ENCODE results near the gene ZSCAN9. TPM values are rescaled to one million over a fixed set of nuclear protein-coding genes. Genes with fewer than 3 reads are reported as not detected.

The ZSCAN9 gene
- total and polyA plus RNA-seq, 8 donors, result 10.6 to 39.8 (median 36.1) TPM

DNA sequence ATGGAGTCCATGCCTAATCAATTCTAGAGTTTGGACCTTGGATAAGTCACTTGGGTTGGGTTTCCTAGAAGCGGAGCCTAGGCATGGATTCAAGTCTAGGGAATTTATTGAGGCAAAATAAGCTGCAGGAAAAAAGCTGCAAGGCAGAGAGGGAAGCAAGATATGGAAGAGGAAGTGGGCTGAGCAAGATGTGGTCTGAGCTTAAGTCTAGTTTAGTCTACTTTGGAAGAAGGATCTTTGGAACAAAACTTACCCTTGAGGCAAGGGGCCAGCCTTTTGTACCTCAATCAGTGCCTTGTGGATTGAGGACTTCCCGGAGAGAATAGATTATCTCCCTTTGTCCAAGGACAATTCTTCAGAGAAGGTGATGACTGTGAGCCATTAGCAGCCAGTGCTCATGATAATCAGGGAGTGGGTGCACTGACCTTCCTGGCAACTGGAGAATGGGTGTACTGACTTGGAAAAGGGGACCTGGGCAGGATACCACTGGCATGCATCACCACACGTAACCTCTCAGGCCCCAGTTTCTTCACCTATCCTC, 10.9 kb downstream of the ZSCAN9 start:
- Histone ChIP-seq H3K27ac (no peak overlapping the region), H3K4me3 (no peak overlapping the region), H3K27me3 (no peaks in the 10 kb centered on the region), H3K4me1 (no peaks in the 10 kb centered on the region), H3K9me3 (no peaks in the 10 kb centered on the region), H3K36me3 (peaks cover 0 to 45% of the 10 kb centered on the region in 2 donors)
- DNase-seq, result no peak
- intact Hi-C loops (cut with DNase I), result no loop called here
- no peak for ATAC-seq
- TF ChIP-seq, protein P1, sequence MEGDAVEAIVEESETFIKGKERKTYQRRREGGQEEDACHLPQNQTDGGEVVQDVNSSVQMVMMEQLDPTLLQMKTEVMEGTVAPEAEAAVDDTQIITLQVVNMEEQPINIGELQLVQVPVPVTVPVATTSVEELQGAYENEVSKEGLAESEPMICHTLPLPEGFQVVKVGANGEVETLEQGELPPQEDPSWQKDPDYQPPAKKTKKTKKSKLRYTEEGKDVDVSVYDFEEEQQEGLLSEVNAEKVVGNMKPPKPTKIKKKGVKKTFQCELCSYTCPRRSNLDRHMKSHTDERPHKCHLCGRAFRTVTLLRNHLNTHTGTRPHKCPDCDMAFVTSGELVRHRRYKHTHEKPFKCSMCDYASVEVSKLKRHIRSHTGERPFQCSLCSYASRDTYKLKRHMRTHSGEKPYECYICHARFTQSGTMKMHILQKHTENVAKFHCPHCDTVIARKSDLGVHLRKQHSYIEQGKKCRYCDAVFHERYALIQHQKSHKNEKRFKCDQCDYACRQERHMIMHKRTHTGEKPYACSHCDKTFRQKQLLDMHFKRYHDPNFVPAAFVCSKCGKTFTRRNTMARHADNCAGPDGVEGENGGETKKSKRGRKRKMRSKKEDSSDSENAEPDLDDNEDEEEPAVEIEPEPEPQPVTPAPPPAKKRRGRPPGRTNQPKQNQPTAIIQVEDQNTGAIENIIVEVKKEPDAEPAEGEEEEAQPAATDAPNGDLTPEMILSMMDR (IDR thresholded peaks at IDR 0.05), result no peak

DNA sequence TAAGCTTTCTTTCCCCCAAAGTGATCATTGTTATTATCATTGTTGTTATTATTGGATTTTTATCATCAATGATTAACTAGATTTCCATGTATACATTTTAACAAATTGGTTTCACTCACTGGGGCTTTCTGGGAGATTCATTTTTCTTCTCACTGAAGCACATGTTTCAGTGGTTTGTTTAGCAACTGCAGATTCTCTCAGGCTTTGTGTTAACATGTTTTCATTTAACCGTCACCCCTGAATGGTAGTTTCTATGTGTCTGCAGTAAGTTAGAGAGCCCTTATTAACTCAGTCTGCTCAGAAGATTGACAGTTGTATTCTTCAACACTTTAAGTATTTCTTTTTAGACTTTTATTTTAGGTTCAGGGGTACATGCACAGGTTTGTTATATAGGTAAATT, 14.6 kb downstream of the ZSCAN9 start:
- Histone ChIP-seq H3K4me3 (no peak overlapping the region), H3K9me3 (no peaks in the 10 kb centered on the region), H3K36me3 (peaks cover 0 to 22% of the 10 kb centered on the region in 2 donors), H3K4me1 (no peaks in the 10 kb centered on the region), H3K27me3 (no peaks in the 10 kb centered on the region), H3K27ac (no peak overlapping the region)
- TF ChIP-seq, protein P1 (IDR thresholded peaks at IDR 0.05), result no peak
- intact Hi-C loops (cut with DNase I), result no loop called here
- ATAC-seq, result no peak
- no peak for DNase-seq

DNA sequence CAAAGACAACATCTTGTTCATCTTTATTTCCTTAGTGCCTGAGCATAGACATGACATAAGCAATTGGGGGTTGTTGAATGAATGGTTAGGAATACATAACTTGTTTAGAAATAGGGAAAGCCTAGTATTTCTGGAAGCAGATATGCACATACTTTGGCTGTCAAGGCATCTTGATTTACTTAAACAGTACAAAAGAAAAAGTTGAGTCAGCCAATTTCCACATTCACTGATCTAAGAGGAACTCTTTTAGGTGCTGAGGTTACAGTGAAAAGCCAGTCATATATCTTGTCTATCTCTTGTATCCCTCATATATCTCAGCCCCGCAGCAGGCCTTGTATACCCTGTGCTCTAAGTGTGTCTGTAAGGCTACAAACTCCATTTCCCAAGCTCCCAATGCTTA, 15.4 kb downstream of the ZSCAN9 start:
- intact Hi-C loops (cut with DNase I), result no loop called here
- peaks cover 0 to 29% of the 10 kb centered on the region in 2 donors for H3K36me3 ChIP-seq
- H3K27ac ChIP-seq, result no peak overlapping the region
- H3K4me1 ChIP-seq, result no peaks in the 10 kb centered on the region
- H3K27me3 ChIP-seq, result no peaks in the 10 kb centered on the region
- DNase-seq (no peak), ATAC-seq (no peak)
- TF ChIP-seq, protein P1 (IDR thresholded peaks at IDR 0.05), result no peak
- no peak overlapping the region for H3K4me3 ChIP-seq
- no peaks in the 10 kb centered on the region for H3K9me3 ChIP-seq

DNA sequence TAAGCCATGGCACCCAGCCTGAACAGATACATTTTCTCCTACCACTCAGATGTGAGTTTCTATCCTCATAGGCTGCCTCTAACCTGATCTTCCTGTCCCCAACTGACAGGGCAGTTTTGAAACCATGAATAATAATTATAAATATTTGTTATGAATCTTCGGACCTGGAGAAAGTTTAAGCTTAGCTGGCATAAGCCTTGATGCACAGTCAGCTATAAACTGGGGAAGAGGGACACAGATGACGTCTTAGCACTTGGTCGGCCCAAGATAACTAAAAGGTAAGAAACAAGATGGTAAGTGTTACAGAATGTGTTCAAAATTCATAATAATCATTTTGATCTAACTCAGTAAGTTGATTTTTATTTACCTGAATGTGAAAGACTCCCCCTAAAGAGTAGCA, 18.9 kb downstream of the ZSCAN9 start:
- ATAC-seq (no peak), DNase-seq (no peak)
- Histone ChIP-seq H3K27me3 (no peaks in the 10 kb centered on the region), H3K9me3 (no peaks in the 10 kb centered on the region), H3K27ac (no peak overlapping the region), H3K4me1 (no peaks in the 10 kb centered on the region), H3K4me3 (no peak overlapping the region), H3K36me3 (peaks cover 0 to 55% of the 10 kb centered on the region in 2 donors)
- intact Hi-C loops (cut with DNase I), result no loop called here
- TF ChIP-seq, protein P1 (IDR thresholded peaks at IDR 0.05), result no peak

DNA sequence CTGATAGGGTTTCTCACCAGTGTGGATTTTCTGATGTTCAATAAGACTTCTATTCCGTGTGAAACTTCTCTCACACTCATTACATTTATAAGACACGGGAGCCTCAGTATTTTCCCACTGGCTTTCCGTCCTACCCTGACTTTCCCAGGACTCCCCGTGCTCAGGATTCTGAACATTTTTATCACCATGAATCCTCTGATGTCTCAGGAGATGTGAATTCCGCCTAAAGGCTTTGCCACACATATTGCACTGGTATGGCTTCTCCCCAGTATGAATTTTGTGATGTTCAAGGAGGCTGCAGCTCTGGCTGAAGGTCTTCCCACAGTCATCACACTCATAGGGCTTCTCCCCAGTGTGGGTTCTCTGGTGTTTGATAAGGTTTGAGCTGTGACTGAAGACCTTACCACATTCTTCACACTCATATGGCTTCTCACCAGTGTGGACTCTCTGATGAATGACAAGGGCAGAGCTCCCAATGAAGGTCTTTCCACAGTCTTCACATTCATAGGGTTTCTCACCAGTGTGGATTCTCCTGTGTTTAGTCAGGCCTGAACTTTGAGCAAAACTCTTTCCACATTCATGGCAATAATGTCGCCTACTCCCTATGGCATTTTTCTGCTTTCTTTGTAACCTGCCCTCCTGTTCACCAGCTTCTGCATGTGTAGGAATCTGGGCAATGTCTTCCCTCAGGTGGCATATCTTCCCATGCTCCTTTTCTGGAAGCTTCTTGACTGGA, 20.3 kb downstream of the ZSCAN9 start:
- Histone ChIP-seq H3K4me1 (peaks cover 1 to 3% of the 10 kb centered on the region in 2 donors), H3K9me3 (no peaks in the 10 kb centered on the region), H3K27ac (no peak overlapping the region), H3K27me3 (no peaks in the 10 kb centered on the region), H3K36me3 (peaks cover 0 to 58% of the 10 kb centered on the region in 2 donors), H3K4me3 (no peak overlapping the region)
- TF ChIP-seq, protein P1 (IDR thresholded peaks at IDR 0.05), result no peak
- no peak for DNase-seq
- intact Hi-C loops (cut with DNase I), result no loop called here
- ATAC-seq, result no peak
